ENCODE results near the gene RASGRP3.

- TF ChIP-seq CTCF (IDR thresholded peaks at IDR 0.05; ENCODE audit: low read length): no peak
- TF ChIP-seq EZH2 (optimal IDR thresholded peaks at IDR 0.05; ENCODE audit: low read depth, low read length): no peak
These were observed 53.5 kb downstream of the RASGRP3 start for GRCh38 chr2:33529771-33530481.
